HG02970 (cell line): ENCODE data around the gene SWAP70.

Experiments
- ATAC-seq: cut with Tn5 transposase; IDR thresholded peaks from one replicate; pipeline ENCODE4 v1.9.1; 2021; ENCODE audit warnings: mild to moderate bottlenecking, moderate library complexity, moderate number of reproducible peaks; ENCODE audit not compliant: unreplicated experiment, low FRiP score

Gene SWAP70

DNA sequence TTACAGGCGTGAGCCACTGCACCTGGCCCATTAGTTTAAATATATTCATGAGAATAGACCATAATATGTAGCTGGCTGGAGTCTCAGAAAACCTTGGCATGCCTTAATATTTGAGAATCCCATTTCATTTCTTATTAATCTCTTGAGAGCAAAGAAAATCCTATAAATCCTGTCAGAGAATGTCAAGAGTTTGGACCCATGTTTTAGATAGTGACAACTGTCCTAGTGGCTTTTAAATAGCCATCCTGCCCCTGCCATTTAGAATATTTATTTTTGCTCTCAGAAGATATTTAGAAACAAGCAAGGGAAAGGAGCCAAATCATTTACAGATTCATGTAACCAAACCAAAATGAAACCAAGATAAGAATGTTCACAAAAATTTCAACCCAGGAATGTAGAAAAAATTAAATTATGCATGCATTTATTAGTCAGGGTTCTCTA lies 107.2 kb downstream of the SWAP70 start:
- ATAC-seq: no peak

DNA sequence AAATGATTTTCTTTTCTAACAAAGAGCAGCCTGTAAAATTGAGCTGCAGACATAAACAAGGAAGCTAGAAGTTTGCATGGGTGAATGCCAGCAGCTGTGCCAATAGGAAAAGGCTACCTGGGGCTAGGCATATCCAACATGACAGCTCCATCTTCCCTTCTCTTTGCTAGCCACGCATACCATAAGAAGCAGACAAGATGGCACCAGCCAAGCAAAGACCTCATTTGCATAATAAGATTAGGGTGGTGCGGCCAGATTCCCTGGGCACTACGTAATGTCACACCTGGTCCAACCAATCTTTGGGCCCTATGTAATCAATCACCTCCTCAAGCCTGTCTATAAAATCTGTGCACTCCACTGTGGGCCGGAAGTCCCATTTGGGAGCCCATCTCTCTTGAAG lies 108.3 kb downstream of the SWAP70 start:
- ATAC-seq: no peak

DNA sequence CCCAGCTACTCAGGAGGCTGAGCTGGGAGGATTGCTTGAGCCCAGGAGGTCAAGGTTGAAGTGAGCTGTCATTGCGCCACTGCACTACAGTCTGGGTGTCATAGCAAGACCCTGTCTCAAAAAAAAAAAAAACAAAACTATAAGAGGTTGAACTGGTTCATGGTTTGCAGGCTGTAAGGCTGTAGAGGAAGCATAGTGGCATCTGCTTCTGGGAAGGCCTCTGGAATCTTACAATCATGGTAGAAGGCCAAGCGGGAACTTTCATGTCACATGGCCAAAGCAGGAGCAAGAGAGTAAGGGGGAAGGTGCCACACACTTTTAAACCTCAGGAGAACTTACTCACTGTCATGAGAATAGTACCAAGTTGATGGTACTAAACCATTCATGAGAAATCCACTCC lies 109.6 kb downstream of the SWAP70 start:
- ATAC-seq: no peak

DNA sequence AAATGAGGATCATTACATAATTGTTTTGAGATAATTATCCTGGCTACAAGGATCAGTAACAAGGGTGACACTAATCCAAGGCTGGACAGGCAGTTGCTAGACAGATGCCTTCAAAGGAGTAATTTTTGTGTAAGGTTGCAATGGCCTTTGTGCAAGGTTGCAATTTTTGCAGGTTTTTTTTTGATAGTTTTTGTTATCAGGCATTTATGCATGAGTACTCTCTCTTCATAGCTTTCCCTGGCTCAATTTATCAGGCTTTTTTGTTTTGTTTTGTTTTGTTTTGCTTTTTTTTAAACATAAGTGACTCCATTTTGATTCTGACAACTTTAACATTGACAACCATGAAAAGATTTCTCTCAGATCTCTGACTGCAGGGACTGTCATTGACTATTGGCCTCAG lies 110.2 kb downstream of the SWAP70 start:
- ATAC-seq: no peak

DNA sequence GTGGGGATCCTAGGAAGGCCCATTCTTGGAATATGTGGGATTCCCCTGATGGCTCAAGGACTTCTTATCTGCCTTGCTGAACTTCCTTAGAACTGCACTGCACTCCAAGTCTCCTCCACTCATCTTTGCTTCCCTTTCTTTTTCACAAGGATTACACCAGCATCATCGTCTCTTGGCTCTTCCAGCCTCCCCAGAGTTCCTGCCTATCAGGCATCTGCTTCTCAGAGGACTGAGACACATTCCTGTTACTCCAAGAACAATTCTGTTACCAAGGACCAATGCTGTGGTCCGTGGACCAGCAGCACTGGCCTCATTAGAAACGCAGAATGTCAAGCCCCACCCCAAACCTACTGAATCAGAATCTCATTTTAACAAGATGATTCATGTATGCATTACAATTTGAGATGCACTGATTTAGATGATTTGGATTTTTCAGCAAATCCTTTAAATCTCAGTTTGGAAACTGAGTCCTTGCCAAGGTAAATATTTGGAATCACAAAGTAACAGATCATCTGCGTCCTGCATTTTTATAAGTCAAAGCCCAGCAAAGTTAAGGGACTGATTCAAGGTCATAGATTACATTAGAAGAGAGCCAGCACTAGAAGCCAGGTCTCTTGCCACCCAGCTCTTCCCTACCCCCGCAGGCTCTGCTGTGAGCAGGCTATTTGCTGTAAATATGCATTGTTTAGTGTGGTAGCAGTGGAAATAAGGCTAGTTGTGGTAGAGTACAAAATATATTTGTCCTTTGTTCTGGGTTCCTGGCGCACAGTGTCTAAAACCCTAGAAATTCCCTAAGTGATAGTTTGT lies 110.9 kb downstream of the SWAP70 start:
- ATAC-seq: no peak

DNA sequence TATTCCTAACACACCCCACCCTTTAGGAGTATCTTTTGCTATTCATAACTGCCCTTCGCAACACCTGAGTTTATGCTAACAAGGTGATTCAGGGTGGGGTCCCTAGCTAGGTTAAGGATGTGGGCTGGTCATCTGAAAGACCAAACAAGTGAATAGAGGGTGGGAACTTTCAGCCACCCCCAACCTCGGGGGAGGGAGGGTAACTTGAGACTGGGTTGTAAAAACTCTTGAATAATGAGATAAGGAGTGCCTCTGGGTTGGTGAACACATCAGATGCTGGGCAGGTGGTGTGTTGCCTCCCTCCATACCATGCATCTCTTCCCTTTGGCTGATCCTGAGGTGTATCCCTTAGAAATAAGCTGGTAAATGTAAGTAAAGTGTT lies 111.5 kb downstream of the SWAP70 start:
- ATAC-seq: no peak

DNA sequence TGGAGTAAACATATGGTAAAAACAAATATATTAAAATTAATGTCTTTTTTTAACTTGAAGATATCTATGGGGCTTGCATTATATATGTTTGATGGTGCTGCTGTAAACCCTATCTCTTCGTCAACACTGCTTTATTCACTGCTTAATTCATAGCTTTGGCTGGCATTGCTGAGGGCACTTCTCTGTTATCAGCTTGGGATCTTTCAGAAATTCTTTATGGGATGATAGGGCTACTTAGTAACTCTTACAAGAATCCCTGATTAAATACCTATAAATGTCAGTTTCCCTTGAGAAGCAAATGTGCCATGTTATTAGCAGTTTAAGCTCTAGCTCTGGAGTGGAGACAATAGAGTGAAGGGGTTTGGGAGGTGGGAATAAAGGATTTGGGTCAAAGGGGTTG lies 112.3 kb downstream of the SWAP70 start:
- ATAC-seq: no peak

DNA sequence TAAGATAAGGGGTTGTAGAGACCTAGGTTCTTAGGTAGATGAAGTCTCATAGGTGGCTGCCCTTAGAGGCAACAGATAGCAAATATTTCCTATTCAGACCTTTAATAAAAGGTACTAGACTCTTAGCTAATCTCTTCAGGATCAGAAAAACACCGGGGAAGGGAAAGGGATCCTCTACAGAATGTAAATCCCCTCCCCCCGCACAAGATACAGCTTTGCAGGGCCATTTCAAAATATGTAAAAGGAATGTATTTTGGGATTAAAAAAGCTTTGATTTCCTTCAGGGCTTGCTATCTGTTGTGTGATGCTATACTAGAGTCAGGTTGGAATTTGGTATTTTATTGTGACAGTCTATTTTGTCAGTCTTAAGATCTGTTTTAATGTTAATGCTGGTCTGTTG lies 113.2 kb downstream of the SWAP70 start:
- ATAC-seq: no peak

DNA sequence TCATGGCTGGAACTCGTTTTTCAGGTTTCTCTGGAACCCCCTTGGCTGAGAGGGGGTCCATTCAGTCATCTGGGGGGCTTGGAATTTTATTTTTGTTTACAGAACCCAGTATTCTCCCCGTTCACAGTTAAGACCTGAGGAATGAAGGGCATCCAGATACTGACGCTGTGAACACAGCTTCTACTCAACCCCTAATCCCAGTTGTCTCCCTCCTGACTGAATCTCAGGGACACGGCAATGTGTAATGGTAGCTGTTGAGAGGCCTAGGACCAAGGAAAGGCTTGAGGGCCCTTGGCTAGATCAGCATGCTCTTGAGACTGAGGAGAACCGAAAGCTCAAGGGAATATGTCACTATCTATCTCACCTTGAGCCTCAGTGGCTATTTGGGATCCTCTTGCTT lies 113.6 kb downstream of the SWAP70 start:
- no peak for ATAC-seq

DNA sequence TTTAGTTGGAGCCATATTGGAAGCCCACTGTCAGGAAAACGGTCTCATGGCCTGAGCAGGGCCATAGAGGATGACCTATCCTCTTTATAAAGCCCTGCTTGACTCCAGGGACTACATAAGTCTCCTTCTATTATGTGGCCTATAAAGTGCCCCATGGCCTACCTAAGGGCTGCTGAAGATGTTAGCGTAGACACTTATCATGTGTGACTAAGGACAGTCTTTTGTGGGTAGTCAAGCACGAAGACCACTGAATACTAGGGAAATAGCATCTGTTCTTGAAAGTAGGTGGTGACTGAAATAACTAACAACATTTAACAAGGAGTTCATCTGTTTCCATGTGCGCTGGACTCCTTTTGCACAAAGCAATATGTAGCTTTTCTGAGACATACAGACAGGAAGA lies 117.1 kb downstream of the SWAP70 start:
- ATAC-seq: no peak

DNA sequence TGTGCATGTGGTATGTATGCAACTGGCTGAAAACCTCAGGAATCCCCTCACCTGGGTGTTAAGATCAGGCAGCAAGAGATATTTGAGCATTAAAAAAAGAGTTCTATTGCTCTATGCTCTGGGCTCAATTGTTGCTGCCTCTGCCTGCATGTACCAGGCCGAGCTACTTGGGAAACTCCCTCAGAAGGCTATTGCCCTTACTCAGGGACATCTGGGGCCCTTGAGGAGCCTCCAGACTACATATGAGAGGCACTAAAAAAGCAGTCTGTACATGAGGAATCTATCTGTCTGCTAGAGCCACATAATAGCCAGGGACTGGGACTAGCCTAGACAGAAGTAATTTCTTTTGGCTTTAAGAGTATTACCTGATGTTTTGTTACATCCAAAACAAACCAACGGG lies 120.1 kb downstream of the SWAP70 start:
- no peak for ATAC-seq

DNA sequence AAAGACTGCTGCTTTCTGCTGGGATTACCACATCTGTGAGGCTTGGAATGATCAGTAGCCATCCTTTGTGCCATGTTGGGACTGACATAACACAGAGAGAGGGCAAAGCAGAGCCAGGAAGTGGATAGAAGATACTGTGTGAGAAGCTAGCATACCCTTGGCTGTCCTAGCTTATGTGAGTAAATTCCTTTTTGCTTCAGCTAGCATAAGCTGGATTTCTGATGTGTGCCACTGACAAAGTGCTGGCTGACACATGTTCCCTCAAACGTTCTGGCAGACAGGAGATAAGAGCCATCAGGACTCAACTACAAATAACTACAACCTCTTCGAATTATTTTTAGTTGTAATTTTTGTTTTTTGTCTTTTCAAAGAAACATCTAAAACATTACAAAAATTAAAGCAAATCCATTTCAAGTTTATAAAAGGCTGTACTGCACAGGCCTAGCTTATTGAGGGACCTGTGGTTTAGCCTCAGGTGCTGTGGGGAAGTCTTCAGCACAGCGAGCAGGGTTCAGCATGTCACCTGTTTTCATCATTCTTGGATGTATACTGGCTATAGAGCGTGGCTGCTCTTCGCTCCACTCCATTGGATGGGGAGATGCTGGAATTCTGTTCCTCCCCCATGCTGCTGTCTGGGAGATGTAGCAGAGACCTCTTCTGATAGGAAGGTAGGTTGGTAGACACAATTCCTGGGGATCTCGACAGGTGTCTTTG lies 120.9 kb downstream of the SWAP70 start:
- no peak for ATAC-seq

DNA sequence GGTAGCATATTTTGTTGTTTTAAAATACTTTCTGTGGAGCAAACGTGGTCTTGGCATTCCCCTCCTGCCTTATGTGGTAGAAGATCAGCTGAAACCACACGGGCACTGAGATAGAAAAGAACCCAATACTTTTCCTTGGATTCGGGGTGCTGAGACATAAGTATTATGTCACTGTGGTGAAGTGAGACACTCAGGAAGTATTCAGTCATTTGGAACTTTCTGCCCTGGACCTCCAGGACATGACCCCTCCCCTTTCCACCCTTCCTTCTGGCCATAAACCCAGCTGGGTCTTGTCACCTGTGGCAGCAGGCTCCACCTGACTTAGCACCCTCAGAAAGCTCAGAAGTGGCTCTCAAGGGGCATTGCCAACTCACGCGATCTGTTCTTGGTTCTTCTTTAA lies 123.4 kb downstream of the SWAP70 start:
- ATAC-seq: no peak

DNA sequence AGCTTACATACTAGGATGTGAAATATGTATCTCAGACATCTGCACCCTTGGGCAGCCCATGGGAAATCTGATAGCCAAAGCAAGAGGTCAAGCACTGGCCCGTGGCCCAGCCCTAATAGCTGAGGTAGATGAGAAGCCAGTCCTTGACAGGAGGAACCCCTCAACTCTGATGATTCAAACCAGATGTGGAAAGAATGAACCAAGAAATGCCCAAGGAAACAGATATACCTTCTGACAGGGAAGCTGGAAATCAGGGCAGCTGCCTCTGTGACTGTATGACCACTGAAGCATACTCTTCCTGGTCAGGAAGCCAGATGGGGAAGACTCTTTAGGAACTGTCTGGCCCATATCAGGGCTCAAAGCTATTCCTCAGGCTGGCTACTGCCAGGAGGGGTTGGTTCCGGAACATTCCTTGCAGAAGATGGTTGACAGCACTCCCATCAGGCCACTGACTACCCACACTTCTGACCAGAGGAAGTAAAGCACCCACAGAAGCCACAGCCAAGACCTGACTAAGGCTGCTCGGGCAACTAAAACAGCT lies 124.2 kb downstream of the SWAP70 start:
- no peak for ATAC-seq

DNA sequence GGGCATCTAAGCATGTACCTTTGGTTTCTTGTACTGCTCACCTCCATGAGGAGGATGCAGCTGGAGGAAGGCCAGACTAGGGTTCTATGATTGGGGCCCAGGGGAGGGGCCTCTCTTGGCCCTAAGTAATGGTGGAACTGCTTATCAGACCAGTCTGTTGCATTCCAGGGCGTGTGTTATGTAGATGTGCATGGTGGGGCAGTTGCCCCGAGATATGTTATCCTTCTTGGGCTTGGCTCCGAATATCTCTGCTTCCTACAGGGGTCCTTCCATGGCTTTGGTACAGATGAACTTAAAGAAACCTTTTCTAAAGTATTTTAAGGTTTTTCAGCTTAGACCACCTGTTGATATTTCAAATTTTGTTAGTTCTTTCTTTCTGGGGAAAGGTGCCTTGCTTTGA lies 126.0 kb downstream of the SWAP70 start:
- no peak for ATAC-seq

DNA sequence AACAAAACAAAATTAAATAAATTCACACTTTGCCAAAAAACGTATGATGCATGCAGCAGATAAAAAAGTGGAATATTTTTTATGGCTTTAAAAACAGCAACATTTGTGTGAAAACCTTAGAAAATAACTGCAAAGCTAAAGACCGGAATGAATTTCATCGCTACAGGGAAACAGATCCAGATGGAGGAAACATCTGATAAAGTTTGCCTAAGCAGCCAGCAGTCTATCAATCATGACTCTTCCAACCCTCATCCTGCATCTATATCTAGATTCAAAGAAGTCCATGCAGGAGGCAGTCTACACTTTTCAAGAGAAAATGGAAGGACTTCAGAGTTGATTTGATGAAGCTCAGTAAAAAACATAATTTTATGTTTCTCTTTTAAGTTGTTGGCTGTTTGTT lies 126.8 kb downstream of the SWAP70 start:
- no peak for ATAC-seq

DNA sequence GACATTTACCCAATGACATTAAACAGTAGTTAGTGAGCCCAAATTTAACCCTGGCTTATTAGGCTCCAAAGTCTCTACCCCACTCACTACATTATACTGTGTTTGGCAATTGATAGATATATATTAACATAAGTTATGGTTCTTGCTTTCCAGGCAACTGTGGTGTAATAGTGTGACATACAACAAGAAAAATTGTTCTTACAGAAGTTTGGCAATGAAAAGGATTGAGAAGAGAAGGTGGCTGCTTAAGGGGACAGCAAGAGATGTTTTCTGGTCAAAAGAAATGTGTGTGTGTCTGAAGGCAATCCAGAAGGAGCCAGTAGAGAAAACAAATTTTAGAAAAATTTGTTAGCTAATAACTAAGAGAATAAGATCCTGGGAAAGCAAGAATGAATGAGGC lies 132.4 kb downstream of the SWAP70 start:
- ATAC-seq: no peak

DNA sequence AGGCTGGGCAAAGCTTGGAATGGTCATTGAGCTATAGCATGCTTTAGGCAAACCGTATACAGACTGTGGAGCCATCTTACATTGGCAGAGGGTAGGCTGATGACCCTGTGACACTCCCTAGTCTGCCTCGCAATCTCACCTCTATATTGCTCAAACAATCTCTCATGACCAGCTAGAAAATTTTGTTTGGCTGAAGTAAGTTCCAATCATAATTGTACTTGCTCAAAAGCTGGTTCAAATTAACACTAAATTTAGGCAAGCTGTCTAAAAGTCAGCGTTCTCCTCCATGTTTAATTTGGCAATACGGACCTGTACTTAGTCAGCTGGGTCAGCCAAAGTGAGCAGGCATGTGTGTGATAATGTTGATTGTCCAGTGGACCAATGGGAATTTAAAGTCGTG lies 133.0 kb downstream of the SWAP70 start:
- ATAC-seq: no peak

DNA sequence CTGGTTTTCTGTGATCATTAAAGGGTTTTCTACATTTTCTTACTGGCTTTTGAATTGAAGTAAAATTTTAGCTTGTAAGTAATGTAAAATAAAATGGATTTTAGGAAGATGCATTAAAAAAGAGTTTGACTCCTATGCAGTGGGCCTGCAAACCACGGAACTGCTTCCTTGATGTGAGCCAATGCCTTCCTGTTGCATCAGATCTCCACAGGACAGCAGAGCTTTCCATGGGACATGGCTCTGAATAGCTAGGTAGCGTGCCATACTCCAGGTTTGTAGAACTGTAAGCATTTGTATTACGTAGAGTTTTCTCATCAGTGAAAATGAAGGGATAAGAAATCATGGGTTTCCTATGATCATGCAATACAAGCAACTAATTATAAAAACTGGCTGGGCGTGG lies 133.4 kb downstream of the SWAP70 start:
- no peak for ATAC-seq

DNA sequence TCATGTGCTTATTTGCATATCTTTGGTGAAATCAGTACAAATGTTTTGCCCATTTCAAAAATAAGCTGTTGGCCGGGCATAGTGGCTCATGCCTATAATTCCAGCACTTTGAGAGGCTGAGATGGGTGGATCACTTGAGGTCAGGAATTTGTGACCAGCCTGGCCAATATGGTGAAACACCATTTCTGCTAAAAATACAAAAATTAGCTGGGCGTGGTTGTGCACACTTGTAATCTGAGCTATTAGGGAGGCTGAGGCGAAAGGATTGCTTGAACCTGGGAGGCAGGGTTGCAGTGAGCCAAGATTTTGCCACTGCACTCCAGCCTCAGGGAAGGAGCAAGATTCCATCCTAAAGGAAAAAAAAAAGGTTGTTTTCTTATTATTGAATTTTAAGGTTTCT lies 136.0 kb downstream of the SWAP70 start:
- no peak for ATAC-seq

DNA sequence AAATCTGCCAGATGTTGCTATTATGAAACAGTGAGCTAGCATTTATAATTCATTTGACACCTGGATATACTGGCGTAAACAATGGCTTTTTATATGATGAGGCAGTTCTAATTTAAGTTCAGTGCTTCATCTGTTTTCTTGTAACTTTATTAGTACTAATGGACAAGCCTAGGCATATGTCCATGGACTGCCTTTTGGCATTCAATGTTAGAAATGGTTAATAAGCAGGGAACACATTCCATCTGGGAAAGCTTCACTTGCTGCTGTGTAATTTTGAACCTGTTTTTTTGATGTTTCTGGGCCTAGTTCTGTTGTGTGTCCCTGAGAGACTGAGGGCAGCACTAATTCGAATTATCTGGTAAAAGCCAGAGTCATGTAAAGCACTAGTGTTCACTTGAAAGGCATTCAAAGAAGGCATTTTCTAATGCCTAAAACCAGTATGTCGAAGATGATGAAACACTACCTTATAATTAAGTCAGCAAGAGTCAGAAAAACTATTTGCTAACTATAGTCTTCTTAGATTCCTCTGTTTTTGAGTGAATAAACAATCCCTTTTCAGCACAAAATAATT lies 138.5 kb downstream of the SWAP70 start:
- no peak for ATAC-seq
